GM12878 (cell line): ENCODE results near the gene CTNNA3.

Source experiments
- ATF2 ChIP-seq: IDR thresholded peaks from 2 replicates; pipeline ENCODE4 v1.6.1; 2012; ENCODE audit warnings: low read length, inconsistent platforms
- FOXK2 ChIP-seq: fragments of 450-650 bp; IDR thresholded peaks from 2 replicates; pipeline ENCODE4 v1.6.1; 2017; ENCODE audit warnings: mild to moderate bottlenecking, moderate library complexity
- KDM1A ChIP-seq: fragments of 200-600 bp; sonication (generic); IDR thresholded peaks from 2 replicates; pipeline ENCODE4 v1.6.1; 2016; ENCODE audit warnings: borderline replicate concordance
- NKRF ChIP-seq: fragments of 450-650 bp; conservative IDR thresholded peaks from 2 replicates; pipeline ENCODE4 v1.6.1; 2017; ENCODE audit warnings: mild to moderate bottlenecking, moderate library complexity
- NRF1 ChIP-seq: conservative IDR thresholded peaks from 2 replicates; pipeline ENCODE4 v1.6.1; 2011; ENCODE audit warnings: mild to moderate bottlenecking, low read depth, low read length, improper control_type of control experiment
- POLR2A ChIP-seq: IDR thresholded peaks from 2 replicates; pipeline ENCODE4 v1.6.1; 2011; ENCODE audit warnings: low read depth, mild to moderate bottlenecking, low read length
- RCOR1 ChIP-seq: conservative IDR thresholded peaks from 2 replicates; pipeline ENCODE4 v1.6.1; 2012; ENCODE audit warnings: low read depth, low read length, improper control_type of control experiment

- TF ChIP-seq KDM1A, result no peak
- no peak for TF ChIP-seq ATF2
- TF ChIP-seq FOXK2, result no peak
- TF ChIP-seq NRF1, result no peak
- no peak for TF ChIP-seq POLR2A
- no peak for TF ChIP-seq RCOR1
- no peak for TF ChIP-seq NKRF
Measured at GRCh38 chr10:66071907-66072306, 1624.1 kb downstream of the CTNNA3 start.
